Measurements from ENCODE around the gene HS3ST5.

HS3ST5 gene, protein sequence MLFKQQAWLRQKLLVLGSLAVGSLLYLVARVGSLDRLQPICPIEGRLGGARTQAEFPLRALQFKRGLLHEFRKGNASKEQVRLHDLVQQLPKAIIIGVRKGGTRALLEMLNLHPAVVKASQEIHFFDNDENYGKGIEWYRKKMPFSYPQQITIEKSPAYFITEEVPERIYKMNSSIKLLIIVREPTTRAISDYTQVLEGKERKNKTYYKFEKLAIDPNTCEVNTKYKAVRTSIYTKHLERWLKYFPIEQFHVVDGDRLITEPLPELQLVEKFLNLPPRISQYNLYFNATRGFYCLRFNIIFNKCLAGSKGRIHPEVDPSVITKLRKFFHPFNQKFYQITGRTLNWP

DNA sequence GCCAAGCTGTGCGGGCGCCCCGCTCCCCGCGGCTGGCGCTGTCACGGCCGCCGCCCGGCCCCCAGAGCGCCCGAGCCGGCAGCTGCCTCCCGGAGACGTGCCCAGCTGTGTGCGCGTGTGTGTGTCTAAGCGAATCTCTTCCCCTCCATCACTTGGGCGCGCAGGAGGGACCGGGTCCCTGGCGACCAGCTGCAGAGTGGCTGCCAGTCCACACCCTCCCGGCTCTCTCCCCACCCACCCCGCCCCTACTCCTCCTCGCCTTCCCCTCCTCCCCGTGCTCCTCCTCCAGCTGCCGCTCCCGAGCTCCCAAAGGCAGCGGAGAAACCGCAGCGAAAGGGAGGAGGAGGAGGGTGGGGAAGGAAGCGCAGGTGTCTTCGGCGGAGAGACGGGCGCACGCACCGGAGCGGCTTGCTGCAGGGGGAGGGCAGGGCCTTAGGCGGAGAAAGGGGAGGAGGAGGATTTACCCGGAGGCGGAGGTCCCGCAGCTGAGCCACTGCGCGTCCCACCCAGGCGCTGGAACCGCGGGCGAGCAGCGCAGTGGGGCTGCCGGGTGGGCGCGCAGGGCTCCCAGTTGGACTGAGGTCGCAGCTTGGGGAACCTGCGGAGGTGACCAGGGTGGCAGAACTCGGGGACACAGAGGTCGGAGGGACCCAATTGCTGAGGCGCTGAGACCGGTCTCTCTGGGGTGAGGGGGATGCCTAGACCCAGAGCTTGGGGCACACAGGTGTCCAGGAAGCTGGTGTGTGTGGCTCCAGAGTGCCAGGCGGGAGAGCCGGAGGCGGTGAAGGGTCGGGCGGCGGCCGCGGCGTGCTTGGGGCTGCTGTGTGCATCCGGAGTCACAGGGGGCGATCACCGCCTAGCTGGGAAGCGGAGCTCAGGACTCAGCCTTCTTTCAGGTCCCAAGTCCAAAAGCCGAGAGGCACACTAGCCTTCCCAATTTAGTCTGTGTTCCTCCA is at the start of gene HS3ST5:
HS3ST5 (minus strand) TSS at position 198 of the 956 bp plus-strand sequence. CDS start 280,178 bp downstream, outside the sequence.
- peak; percentile 47 for DNase-seq

DNA sequence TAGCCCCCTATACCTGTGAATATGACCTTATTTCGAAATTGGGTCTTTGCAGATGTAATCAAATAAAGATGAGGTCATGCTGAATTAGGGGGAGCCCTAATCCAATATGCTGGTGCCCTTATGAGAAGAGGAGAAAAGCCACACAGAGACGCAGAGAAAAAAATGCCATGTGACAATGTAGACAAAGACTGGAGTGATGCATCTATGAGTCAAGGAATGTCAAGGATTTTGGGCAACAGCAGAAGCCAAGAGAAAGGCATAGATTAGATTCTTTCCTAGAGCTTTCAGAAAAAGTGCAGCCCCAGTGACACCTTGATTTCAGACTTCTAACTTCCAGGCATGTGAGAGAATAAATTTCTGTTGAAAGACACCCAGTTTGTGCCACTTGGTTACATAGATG is 47.4 kb upstream of the HS3ST5 start:
- DNase-seq: no peak

DNA sequence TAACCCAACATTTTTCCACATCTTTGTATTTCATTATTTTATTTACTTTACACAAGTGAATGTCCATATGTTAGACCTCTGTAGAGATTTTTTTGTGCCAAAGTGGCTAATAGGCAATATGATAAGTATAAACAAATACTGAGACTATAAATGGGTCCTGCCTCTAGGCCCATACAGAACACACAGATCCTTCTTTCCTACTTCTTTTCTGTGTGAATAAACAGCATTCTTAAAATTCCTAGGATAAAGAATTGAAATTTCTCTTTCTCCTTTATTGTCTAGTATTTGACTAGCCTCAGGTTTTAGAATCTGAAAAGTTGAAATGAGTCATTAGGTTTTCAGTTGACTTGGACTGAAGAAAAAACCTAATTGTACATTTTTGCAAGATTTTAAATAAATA is 46.3 kb upstream of the HS3ST5 start:
- DNase-seq: no peak

DNA sequence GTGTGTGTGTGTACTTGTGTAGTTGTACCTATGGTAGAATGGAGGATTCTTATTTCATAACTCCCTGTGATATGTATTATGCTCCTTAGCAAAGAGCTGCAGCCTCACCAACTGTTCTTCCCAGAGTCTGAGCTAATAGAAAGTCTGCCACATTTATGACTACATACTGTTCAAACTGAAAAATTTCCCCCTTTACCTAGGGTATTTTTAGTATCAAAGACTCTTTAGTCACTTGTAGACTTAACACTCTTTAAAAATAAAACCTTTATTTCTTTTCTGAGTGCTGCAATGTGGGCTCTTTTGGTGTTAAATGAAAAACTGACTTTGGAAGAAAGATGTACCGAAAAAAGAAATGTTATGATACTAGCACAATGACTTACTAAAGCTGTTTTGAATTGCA is 39.6 kb upstream of the HS3ST5 start:
- no peak for DNase-seq

DNA sequence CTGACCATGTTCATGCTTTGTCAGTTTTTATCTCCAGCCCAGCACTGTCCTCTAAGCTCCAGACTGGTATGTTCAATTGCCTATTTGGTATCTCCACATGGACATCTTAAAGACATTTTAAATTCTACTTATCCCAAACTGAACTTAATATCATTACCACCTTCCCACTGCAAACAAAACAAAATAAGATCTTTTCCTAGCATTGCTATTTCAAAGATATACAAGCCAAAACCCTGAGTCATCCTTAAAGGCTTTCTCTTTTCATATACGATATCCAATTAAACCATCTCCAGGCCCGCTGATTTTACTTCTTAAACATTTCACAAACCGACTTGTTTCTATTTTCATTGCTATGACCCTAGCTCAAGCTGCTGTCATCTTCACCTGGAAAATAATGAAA is 35.1 kb upstream of the HS3ST5 start:
- DNase-seq: no peak

DNA sequence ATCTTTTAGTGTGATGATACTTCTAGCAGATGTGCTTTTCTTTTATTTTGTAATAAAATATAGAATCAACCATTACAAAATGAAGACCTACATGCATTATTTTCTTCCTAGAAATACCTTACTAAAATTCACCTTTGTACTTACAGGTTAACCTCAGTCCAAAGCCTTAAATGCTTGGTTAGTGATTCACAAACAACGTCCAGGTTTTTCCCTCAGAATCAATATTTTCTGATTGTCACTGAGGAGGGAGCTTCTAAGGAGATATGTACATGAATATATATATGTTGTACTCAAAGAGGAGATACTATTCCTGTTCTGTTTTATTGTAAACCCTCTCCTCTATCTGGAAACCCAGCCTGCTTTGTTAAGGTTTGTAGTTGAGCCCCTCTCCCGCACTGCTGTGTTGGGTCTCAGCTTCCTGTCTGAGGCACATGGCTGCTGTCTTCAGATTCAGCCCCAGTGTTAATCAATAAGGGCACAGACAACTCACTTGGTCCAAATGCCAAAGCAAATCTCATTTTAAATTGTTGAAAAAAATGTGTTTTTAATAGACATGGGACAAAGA is 33.9 kb upstream of the HS3ST5 start:
- DNase-seq: no peak

DNA sequence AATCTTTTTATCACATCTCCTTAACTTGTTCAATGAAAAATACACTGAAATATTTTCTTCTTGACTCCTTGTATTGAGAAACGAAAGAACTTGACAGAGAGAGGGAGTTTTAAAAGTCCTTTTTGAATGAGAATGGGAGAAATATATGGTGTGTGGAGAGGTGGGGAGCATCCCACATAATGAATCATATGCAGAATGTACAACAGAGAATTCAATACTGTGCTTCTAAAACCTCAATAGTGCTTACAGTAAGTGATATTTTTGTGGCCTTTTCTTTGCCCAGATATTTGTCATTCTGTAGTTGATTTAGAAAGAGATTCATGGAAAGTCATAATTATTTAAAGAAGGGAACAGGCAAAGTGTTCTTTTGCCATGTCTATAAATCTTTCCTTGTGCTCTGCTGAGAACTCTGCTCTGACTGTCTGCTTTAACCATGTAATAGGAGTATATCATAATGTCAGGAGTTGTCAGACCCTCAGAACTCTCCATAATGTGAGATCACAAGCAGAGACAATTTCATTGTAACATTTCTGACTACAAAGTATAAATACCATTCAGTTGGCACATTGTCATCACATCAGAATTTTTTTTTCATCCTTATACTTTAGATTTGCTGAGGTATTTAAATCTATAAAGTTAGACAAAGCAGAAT is 32.8 kb upstream of the HS3ST5 start:
- no peak for DNase-seq

DNA sequence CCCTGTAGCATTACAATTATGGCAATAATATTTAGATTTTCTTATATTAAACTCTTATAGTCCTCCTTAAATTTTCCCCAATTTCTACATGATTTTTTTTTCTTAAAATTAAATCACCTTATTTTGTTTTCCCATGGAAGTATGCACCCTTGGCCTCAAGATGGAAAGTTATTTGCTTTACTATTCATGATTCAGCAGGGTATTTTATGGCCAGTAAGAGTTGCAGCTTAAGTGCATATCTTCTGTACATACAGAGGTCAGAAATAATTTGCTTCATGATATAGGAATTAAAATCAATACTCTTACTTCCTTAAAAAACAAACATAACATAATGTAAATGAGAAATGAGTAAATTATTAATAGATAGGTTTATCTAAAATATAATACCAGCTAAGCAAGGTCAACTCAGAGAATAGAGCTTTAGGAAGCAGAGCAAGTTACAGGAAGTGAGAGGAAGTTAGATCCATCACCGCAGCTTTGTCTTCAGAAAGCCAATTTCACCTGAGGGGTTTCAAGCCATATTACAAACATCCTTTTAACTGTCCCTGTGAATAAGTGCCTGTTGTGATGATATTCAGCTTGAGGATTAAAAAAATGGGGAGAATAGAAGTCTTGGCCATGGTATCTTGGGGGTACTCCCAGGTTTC is 24.6 kb upstream of the HS3ST5 start:
- no peak for DNase-seq

DNA sequence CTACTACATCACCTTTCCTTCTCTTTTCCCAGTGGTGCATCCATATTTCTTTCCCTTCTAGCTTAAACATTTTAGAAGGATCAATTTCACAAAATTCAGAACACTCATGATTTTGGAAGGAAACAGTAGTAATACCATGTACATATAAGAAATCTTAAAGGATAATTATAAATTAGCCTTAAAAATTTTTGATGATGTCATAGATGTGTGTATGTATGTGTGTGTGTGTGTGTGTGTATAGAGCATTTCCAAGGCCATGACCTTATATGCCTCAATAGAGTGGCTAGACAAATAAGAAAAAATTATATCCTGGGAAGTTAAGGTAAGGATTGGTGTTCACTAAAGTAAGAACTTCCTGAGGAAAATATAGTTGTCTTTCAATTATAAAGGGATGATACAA is 24.1 kb upstream of the HS3ST5 start:
- DNase-seq: no peak

DNA sequence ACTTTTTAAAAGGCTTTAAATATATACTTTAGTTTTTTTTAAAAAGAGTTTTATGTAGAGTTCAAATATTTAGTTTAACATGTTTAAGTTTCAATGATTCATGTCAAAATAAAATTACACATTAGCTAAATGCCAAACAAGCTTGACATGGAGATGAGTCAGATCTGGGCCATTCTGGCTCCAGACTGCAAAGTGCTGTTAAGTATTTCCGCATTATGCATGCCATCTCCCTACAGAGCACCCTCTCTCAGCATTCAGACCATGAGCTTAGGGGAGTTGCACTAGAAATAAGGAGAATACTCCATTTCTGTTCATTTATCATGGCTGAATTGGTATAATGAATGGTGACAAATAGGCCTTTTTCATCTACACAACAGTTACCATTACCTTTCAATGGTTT is 21.5 kb upstream of the HS3ST5 start:
- DNase-seq: no peak

DNA sequence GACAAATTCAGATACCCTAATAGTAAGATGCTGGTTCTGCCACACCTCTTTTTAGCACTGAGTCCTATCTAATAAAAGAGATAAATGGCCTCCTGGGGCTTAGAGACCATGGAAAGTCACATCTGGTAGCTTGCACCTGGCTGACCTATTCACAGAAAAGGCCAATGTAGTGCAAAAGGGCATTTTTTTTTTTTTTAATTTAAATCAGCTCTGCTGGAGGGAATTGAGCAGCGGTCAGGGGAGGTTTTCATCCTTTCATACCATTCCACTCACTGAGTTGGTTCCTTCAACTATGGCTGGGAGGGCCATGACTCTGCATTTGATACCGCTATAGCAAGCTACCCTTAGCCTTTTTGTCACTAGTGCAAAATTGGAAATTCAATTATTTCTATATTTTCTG is 20.1 kb upstream of the HS3ST5 start:
- no peak for DNase-seq

DNA sequence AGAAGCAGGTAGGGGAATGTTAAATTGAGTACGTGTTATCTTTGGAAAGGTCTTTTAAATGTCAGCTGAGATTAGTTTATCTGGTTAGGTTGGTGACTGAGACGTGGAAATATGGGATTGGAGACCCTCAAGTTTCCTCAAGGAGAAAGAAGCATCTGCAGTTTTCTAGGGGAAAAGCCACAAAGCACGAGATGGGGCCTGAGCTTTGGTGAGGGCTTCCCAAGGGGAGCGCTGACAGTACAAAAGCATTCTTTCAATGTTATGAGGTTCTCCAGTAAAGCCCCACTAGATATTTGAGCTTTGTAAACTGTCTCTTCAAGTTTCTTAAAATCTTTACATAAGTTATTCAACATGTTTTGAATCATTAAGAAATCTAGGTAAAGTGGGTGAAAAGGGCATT is 19.6 kb upstream of the HS3ST5 start:
- DNase-seq: no peak

DNA sequence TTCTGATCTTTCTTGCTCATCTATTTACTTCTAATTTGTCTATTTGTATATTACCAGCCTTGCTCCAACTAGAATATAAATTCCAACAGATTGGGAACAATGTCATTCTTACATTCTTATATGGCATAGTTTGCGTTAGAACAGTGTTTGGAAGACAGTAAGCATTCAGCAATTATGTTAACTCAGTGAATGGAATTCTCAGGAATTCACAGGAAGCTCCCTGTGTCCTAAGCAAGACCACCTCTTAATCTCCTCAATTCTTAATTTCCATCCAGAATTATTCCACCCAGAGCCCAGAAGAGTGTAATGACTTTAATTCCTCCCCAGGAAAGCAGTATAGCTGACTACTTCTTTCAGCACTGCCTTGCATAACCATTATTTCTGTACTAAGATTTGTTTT is 18.2 kb upstream of the HS3ST5 start:
- no peak for DNase-seq

DNA sequence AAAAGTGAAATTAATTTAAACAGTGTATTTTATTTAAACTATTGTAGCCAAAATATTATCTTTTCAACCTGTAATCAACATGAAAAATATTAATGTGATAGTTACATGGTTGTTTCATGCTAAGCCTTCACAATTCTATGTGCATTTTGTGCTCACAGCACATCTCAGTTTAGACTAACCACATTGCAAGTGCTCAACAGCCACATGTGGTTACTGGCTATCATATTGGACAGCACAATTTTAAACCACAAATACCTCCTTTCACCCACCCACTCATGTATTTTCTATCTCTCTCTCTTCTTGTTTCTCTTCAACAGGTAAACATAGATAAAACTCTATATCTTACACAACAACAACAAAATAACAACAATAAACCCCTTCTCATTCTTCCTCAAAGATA is 12.5 kb upstream of the HS3ST5 start:
- no peak for DNase-seq

DNA sequence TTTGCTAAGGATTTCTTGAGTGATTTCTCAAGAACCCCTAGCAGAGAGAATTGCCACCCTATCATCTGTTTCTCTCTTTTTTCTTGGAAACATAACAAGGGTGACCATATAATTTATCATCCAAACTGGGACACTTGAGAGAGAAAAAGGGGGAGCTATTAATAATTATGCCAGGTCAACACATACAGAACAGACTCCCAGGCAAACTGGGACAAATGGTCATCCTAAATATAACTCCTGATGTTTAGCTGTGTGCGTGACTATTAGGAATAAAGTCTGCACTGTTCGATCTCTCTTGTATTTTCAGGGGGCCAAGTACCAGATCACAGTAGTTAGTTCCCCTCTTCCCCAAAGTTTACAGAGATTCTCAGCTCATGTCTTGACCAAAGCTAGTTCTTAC is 11.7 kb upstream of the HS3ST5 start:
- DNase-seq: no peak

DNA sequence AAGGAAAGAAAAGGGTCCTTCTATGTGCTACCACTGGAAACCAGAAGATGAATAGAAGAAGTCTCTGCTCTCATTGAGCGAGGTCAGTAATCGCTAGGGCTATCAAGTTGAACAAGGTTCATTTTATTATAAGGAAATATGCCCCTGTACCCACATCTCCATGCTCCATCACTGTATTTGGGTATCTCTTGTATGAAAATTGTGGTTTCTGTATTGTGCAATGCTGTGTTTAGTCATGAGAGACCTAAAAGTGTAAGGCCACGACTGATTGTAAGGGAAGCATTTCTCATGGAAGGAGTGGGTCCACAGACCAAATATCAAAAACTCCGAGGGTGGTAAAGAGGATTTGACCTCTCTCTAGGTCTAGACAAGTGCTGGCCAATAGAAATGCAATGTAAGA is 3.6 kb upstream of the HS3ST5 start:
- DNase-seq: no peak

DNA sequence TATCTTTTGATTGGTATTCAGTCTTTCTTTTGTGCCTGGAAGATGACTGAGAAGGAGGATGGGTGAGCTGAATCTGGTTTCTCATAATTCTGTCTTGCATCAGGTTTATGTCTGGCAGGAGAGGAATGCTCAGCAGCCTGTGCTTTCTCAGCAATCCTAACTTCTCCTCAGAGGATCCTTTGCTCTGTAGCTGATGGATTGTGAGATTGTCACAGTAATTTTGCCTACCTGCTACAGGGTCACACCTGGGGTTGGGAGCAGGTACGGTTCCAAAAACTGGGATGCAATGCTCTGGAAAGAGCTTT is 2.1 kb upstream of the HS3ST5 start:
- DNase-seq: no peak

DNA sequence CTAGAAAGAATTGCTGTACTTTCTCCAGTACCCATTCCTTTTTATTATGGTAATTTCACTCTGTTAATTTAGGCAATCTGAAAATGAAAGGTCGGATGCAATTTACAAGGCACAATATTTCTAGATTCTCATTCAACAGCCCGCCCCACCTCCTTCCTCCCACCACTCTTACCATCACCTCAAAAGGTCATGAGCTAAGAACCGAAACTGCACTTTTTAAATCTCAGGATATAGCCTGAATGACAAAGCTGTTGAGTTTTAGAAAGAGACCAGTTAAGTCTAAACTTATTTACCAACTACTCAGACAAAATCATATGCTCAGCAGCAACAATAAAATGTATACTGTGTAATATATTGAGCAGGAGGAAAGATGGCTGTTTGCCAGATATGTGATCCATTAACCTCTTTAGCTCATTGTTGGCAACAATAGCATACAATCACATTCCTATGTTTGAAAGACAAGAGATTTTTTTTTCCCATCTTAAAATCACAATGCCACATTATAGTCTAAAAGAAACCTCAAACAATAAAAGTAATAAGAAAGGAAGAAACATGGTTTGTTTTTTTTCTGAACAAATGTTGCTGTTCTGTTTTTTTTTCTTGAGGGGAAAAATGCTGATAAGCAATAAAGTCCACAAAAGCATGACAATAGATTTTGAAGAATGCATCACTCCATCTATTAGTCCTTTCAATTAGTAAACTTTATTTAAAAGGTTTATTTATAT is 1.6 kb upstream of the HS3ST5 start:
- DNase-seq: no peak

DNA sequence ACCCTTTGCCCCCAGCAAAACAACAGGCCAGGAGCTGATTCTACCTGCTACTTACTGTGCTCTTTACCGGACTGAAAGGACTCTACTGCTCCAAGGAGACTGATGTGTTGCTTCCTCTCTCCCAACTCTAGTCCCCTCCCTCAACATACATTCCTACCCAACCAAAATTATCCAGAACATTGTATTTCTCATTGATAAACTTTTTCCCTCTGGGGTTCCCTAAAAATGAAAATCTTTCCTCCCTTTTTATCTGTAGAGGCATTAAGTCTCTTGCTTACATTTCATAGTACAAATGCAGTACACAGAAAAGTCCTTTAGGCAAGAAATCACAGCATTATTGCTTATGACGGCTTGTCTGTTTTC is 940 bp upstream of the HS3ST5 start:
- no peak for DNase-seq

DNA sequence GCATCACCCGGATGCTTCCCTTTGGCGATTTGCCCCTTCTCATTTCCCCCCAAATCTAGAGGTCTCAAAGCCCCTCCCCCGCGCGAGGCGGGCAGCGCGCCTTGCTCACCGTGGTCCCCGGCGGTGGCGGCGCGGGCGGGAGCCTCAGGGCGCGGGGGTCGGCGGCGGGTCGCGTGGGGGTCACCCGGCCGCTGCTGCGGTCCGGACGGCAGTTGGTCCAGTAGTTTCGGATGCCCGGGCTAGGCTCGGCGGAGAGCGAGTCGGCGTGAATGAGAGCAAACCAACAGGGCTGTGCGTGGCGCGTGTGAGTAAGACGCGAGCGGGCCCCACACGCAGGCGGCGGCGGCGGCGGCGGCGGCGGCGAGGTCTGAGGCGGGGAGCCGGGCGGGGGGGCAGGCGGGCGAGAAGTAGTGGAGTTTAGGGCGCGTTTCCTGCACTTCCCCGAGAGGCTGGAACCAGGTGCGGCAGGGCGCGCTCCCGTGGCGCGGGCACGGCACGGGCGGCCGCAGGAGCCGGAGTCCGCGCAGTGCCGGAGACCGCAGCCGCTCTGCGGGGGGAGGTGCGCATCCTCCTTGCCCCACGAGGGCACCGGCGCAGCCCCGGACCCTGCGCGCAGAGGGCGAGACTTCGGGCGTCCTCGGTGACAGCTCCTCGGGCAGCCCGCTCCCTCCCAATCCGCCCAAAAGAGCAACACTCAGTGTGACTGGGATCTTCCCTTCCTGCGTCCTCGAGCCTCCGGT is 567 bp downstream of the HS3ST5 start:
- DNase-seq: peak; percentile 33

DNA sequence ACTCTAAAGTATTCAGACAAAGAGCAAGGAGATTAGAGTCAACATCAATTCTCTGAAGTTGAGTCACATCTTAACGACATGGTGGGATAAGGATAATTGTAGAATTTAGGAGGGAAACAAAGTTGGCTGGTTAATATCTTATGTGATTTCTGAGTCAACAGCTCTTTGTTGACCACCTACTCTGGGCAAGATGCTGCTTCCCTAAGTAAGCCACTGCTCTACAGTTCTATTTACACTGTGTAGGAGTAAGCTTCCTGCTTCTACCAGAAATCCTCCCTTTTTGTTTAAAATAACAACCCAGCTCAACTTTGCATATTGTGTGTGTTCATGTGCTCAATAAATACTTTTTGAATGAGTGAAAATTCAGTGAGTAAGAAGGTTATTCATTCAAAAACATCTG is 3.1 kb downstream of the HS3ST5 start:
- no peak for DNase-seq

DNA sequence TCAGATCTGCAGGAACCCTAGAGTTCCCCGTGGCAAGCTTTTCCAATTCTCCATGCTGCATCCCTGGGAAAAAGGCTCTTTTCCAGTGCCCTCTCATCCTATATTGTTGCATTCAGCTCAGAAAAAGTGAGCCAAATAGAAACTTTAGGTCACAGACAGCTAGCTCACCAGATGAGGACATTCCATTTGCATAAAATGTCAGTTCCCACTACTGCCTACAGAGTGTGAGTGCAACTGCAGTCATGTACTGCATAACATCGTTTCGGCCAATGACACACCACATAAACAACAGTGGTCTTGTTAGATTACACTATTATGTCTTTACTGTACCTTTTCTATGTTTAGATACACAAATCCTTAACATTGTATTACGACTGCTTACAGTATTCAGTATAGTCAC is 8.6 kb downstream of the HS3ST5 start:
- no peak for DNase-seq

All from NCI-H510A (cell line).